HL-60 (cell line): ENCODE results near the gene ZFAND3.

Source experiments
- DNase-seq, 2 experiments: peaks; one replicate each; pipeline ENCODE4 v3.0.0-alpha.2; 2010 to 2020; ENCODE audit warnings: low read depth in 1 of 2, low spot score in 1 of 2
- H3K27ac ChIP-seq: fragments of 250-450 bp; sonication (Bioruptor Pico); replicated peaks from 2 replicates; pipeline ENCODE4 v1.5.1; 2020; ENCODE audit warnings: mild to moderate bottlenecking, moderate library complexity
- H3K27me3 ChIP-seq: fragments of 250-450 bp; sonication (Bioruptor Pico); 2 replicates; pipeline ENCODE4 v1.5.1; 2021; ENCODE audit warnings: mild to moderate bottlenecking, moderate library complexity; ENCODE audit not compliant: insufficient read depth, poor library complexity, severe bottlenecking
- H3K4me3 ChIP-seq: replicated peaks from 2 replicates; pipeline ENCODE4 v1.5.1; 2011; ENCODE audit warnings: mild to moderate bottlenecking, control low read depth, low read length; ENCODE audit not compliant: insufficient read depth
- GABPA ChIP-seq: IDR thresholded peaks from 2 replicates; pipeline ENCODE4 v1.6.1; 2012; ENCODE audit warnings: low read depth
- POLR2AphosphoS5 ChIP-seq: IDR thresholded peaks from 2 replicates; pipeline ENCODE4 v1.6.1; 2012; ENCODE audit warnings: low read depth
- REST ChIP-seq: IDR thresholded peaks from 2 replicates; pipeline ENCODE4 v1.6.1; 2012; ENCODE audit warnings: low read depth; ENCODE audit not compliant: insufficient replicate concordance
- SPI1 ChIP-seq: IDR thresholded peaks from 2 replicates; pipeline ENCODE4 v1.6.1; 2012; ENCODE audit warnings: low read depth, mild to moderate bottlenecking, borderline replicate concordance
- TF ChIP-seq, protein P1 (sequence below): IDR thresholded peaks from one replicate; pipeline ENCODE4 v1.5.1; 2011; ENCODE audit warnings: low read length, control low read depth, inconsistent platforms; ENCODE audit not compliant: insufficient read depth

The ZFAND3 gene

GRCh38 chr6:37966801-37967200 lies 147.3 kb downstream of the ZFAND3 start:
- Histone ChIP-seq H3K4me3 (no peak overlapping the region), H3K27me3 (no peaks in the 10 kb centered on the region), H3K27ac (no peak overlapping the region)
- TF ChIP-seq SPI1 (no peak), REST (no peak)
- DNase-seq, result no peak

- TF ChIP-seq SPI1 (peak; percentile 85), GABPA (no peak)
- no peak for DNase-seq
- H3K27me3 ChIP-seq, result no peaks in the 10 kb centered on the region
- H3K27ac ChIP-seq, result no peak overlapping the region
- no peak overlapping the region for H3K4me3 ChIP-seq
These were observed 148.1 kb downstream of the ZFAND3 start for GRCh38 chr6:37967651-37968050.

DNA sequence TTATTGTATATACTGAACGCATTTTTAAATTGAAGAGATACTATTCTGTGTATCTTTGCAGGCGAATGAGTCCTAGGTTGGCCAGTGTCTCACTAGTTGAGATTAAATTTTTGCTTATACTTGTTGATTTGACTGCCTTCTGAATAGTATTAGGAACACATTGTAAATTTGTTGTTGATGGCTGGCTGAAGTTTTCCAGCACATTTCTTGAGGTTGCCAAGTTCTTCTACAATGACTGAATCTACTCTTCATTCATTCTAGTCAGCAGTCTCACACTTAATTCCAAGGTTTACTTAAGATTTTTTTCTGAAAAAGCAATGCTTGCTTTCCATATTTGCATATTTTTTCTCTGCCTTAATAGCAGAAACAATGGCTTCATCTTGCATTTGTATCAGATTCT lies 151.7 kb downstream of the ZFAND3 start:
- Histone ChIP-seq H3K27me3 (no peaks in the 10 kb centered on the region), H3K27ac (no peak overlapping the region), H3K4me3 (no peak overlapping the region)
- no peak for DNase-seq
- no peak for TF ChIP-seq SPI1
- no peak for TF ChIP-seq GABPA
- no peak for TF ChIP-seq REST
- TF ChIP-seq, protein P1, sequence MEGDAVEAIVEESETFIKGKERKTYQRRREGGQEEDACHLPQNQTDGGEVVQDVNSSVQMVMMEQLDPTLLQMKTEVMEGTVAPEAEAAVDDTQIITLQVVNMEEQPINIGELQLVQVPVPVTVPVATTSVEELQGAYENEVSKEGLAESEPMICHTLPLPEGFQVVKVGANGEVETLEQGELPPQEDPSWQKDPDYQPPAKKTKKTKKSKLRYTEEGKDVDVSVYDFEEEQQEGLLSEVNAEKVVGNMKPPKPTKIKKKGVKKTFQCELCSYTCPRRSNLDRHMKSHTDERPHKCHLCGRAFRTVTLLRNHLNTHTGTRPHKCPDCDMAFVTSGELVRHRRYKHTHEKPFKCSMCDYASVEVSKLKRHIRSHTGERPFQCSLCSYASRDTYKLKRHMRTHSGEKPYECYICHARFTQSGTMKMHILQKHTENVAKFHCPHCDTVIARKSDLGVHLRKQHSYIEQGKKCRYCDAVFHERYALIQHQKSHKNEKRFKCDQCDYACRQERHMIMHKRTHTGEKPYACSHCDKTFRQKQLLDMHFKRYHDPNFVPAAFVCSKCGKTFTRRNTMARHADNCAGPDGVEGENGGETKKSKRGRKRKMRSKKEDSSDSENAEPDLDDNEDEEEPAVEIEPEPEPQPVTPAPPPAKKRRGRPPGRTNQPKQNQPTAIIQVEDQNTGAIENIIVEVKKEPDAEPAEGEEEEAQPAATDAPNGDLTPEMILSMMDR, result no peak
- TF ChIP-seq POLR2AphosphoS5, result no peak

DNA sequence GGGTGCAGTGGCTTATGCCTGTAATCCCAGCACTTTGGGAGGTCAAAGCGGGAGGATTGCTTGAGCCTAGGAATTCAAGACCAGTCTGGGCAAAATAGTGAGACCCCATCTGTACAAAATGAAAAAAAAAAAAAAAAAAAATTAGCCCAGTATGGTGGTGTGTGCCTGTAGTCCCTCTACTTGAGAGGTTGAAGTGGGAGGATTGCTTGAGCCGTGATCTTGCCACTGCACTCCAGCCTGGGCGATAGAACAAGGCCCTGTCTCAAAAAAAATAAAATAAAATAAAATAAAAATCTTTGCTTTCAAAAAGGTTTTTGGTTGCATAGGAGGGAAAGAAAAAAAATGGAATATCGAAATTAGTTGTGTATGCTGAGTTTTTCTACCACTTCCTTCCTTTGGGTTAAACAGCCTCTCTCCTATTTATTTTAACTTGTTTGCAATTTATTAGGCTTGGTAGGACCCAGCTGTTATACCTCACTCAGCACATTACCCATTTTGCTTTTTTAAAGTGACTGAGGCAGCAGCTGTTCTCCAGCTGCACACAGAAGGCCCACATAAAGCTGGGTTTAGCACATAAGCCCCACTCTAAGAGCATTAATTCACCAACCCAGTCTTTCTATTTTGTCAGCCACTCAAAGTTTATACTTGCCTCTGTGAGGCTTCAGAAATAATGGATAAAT lies 152.3 kb downstream of the ZFAND3 start:
- DNase-seq, result no peak
- H3K27ac ChIP-seq, result no peak overlapping the region
- no peak for TF ChIP-seq POLR2AphosphoS5
- TF ChIP-seq, protein P1, result no peak
- no peak for TF ChIP-seq GABPA
- TF ChIP-seq SPI1, result no peak
- no peak for TF ChIP-seq REST
- H3K27me3 ChIP-seq, result no peaks in the 10 kb centered on the region
- no peak overlapping the region for H3K4me3 ChIP-seq
